B cell (primary cell): Measurements from ENCODE around the gene SULT1A2.

ENCODE experiments used
- EZH2 ChIP-seq: IDR thresholded peaks from 2 replicates; pipeline ENCODE4 v1.6.1; 2012; ENCODE audit warnings: borderline replicate concordance, low read depth, mild to moderate bottlenecking, moderate library complexity, low read length; ENCODE audit not compliant: insufficient read depth, poor library complexity, severe bottlenecking
- TF ChIP-seq, protein P1 (sequence below): fragments of 200-600 bp; IDR thresholded peaks from one replicate; pipeline ENCODE4 v1.8.0; 2022; ENCODE audit warnings: antibody characterized with exemption, mild to moderate bottlenecking

- TF ChIP-seq, protein P1, sequence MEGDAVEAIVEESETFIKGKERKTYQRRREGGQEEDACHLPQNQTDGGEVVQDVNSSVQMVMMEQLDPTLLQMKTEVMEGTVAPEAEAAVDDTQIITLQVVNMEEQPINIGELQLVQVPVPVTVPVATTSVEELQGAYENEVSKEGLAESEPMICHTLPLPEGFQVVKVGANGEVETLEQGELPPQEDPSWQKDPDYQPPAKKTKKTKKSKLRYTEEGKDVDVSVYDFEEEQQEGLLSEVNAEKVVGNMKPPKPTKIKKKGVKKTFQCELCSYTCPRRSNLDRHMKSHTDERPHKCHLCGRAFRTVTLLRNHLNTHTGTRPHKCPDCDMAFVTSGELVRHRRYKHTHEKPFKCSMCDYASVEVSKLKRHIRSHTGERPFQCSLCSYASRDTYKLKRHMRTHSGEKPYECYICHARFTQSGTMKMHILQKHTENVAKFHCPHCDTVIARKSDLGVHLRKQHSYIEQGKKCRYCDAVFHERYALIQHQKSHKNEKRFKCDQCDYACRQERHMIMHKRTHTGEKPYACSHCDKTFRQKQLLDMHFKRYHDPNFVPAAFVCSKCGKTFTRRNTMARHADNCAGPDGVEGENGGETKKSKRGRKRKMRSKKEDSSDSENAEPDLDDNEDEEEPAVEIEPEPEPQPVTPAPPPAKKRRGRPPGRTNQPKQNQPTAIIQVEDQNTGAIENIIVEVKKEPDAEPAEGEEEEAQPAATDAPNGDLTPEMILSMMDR, result no peak
- TF ChIP-seq EZH2, result no peak
These were observed 24.8 kb upstream of the SULT1A2 start for GRCh38 chr16:28621481-28622155.
